HepG2 (cell line): ENCODE measurements around the gene FAAP100. TPM values are rescaled to one million over a fixed set of nuclear protein-coding genes. Genes with fewer than 3 reads are reported as not detected.
A peak's percentile ranks its signal among the peaks of the same experiment; 100 is the strongest.

Source experiments
- ATAC-seq: fragments of 200-7000 bp; cut with Tn5 transposase; 3 replicates; pipeline ENCODE4 v1.9.1; 2020; ENCODE audit warnings: mild to moderate bottlenecking, moderate library complexity
- BruUV-seq: library from RNA; stranded (reverse); fragments of 400-500 nt; replicated peaks from 2 replicates; lab custom pipeline; 2021; lab: Mats Ljungman, UMichigan
- CTCF ChIA-PET: fragments of 300-600 bp; formaldehyde crosslinking; extraction: SDS; loops from one replicate; lab custom pipeline; 2021; ENCODE audit warnings: low total read pairs, inconsistent platforms, low intra/inter-chr PET ratio; lab: Yijun Ruan, JAX
- POLR2A ChIA-PET: fragments of 350-600 bp; sonication (Branson Sonifier 250); formaldehyde crosslinking; loops from one replicate; lab custom pipeline; 2020; ENCODE audit warnings: antibody characterized with exemption, inconsistent platforms; lab: Yijun Ruan, JAX
- DNase-seq: peaks from one replicate; pipeline ENCODE4 v3.0.0-alpha.2; 2015; ENCODE audit warnings: low spot score
- FAIRE-seq: peaks from 3 replicates; lab custom pipeline; 2011; peaks lifted over from hg19 to GRCh38; lab: Jason Lieb, UNC
- H2AFZ ChIP-seq: one replicate; pipeline ENCODE4 v1.6.1; 2011; ENCODE audit warnings: low read length, inconsistent platforms
- H3K27ac ChIP-seq: fragments of 300-600 bp; 3 replicates; pipeline ENCODE4 v1.8.0; 2011; ENCODE audit warnings: mixed run types, mild to moderate bottlenecking, mixed read lengths, low read length, inconsistent platforms; ENCODE audit not compliant: insufficient read depth; ENCODE audit errors: extremely low read length
- H3K27me3 ChIP-seq, 2 experiments: fragments of 200-600 bp in 1 of 2; 2 replicates in 1 of 2; 3 replicates in 1 of 2; pipeline versions ENCODE4 v1.6.0 to v1.8.0; 2011; ENCODE audit warnings: low read length in 2 of 2, mild to moderate bottlenecking in 2 of 2, moderate library complexity in 2 of 2, inconsistent platforms in 1 of 2; ENCODE audit not compliant: insufficient read depth in 2 of 2, control insufficient read depth in 1 of 2
- H3K36me3 ChIP-seq, 2 experiments: fragments of 200-600 bp in 1 of 2; replicated peaks in 1 of 2; 2 replicates in 1 of 2; 3 replicates in 1 of 2; pipeline versions ENCODE4 v1.5.1 to v1.8.0; 2011; ENCODE audit warnings: low read length in 2 of 2, inconsistent platforms in 1 of 2; ENCODE audit not compliant: insufficient read depth in 2 of 2, control insufficient read depth in 1 of 2
- H3K4me1 ChIP-seq: 2 replicates; pipeline ENCODE4 v1.5.1; 2012; ENCODE audit warnings: low read length, inconsistent platforms; ENCODE audit not compliant: insufficient read depth
- H3K4me2 ChIP-seq: 2 replicates; pipeline ENCODE4 v1.6.0; 2011; ENCODE audit warnings: low read depth, low read length, inconsistent platforms
- H3K4me3 ChIP-seq, 3 experiments: fragments of 200-600 bp in 1 of 3; sonication (generic), shearing (Covaris generic) in 1 of 3; replicated peaks in 1 of 3; 2 replicates each; pipeline ENCODE4 v1.5.1; 2011 to 2016; ENCODE audit warnings: low read length in 3 of 3, inconsistent platforms in 2 of 3, low read depth in 2 of 3, mild to moderate bottlenecking in 2 of 3, control low read depth in 1 of 3, mixed read lengths in 1 of 3; ENCODE audit not compliant: insufficient read depth in 1 of 3
- H3K79me2 ChIP-seq: one replicate; pipeline ENCODE4 v1.6.1; 2011; ENCODE audit warnings: low read length, inconsistent platforms; ENCODE audit not compliant: insufficient read depth
- H3K9ac ChIP-seq: 2 replicates; pipeline ENCODE4 v1.6.0; 2011; ENCODE audit warnings: mild to moderate bottlenecking, low read depth, low read length, inconsistent platforms; ENCODE audit not compliant: insufficient read depth
- H3K9me3 ChIP-seq: 2 replicates; pipeline ENCODE4 v1.5.1; 2012; ENCODE audit warnings: mild to moderate bottlenecking, low read length
- H4K20me1 ChIP-seq: 2 replicates; pipeline ENCODE4 v1.6.0; 2011; ENCODE audit warnings: inconsistent platforms, mild to moderate bottlenecking, low read length, moderate library complexity; ENCODE audit not compliant: insufficient read depth
- ERF ChIP-seq: IDR thresholded peaks from 2 replicates; pipeline ENCODE4 v1.6.1; 2018; ENCODE audit warnings: missing biosample characterization, missing genetic modification reagents
- GABPA ChIP-seq, 2 experiments: IDR thresholded peaks; 2 replicates each; pipeline ENCODE4 v1.6.1; 2011 to 2016; ENCODE audit warnings: low read depth in 2 of 2, low read length in 1 of 2, missing biosample characterization in 1 of 2, missing genetic modification characterization in 1 of 2
- HNRNPK ChIP-seq: fragments of 200-400 bp; formaldehyde crosslinking; IDR thresholded peaks from 2 replicates; pipeline ENCODE4 v1.6.1; 2018; ENCODE audit warnings: low read length, low read depth, moderate library complexity, mild to moderate bottlenecking; ENCODE audit not compliant: poor library complexity, severe bottlenecking
- PHF20 ChIP-seq: sonication (generic); formaldehyde crosslinking; IDR thresholded peaks from 2 replicates; pipeline ENCODE4 v1.5.0; 2020; ENCODE audit warnings: mild to moderate bottlenecking, missing genetic modification reagents
- REL ChIP-seq: sonication (generic); formaldehyde crosslinking; conservative IDR thresholded peaks from 2 replicates; pipeline ENCODE4 v1.8.0; 2022; ENCODE audit warnings: mild to moderate bottlenecking, missing genetic modification reagents, moderate library complexity
- RELA ChIP-seq: sonication (generic); formaldehyde crosslinking; IDR thresholded peaks from 2 replicates; pipeline ENCODE4 v1.4.0; 2020; ENCODE audit warnings: missing genetic modification reagents
- ZFX ChIP-seq: sonication (generic); formaldehyde crosslinking; IDR thresholded peaks from 2 replicates; pipeline ENCODE4 v1.4.0; 2020; ENCODE audit warnings: mild to moderate bottlenecking, low read depth, missing genetic modification reagents, moderate library complexity
- ZNF121 ChIP-seq: sonication (generic); formaldehyde crosslinking; IDR thresholded peaks from 2 replicates; pipeline ENCODE4 v1.5.0; 2020; ENCODE audit warnings: mild to moderate bottlenecking, missing genetic modification reagents
- ZNF292 ChIP-seq: sonication (generic); formaldehyde crosslinking; IDR thresholded peaks from 2 replicates; pipeline ENCODE4 v1.8.1; 2022; ENCODE audit warnings: mild to moderate bottlenecking, low read depth, missing genetic modification reagents, borderline replicate concordance
- ZNF550 ChIP-seq: sonication (generic); formaldehyde crosslinking; IDR thresholded peaks from 2 replicates; pipeline ENCODE4 v1.4.0; 2020; ENCODE audit warnings: mild to moderate bottlenecking, missing genetic modification reagents, borderline replicate concordance
- ZSCAN9 ChIP-seq: IDR thresholded peaks from 2 replicates; pipeline ENCODE4 v1.6.1; 2016; ENCODE audit warnings: borderline replicate concordance
- WGBS: methylation state at CpG from one replicate; pipeline ENCODE4 v1.1.6; 2017; ENCODE audit warnings: low lambda C conversion rate; 5-methylcytosine and 5-hydroxymethylcytosine counted together
- in situ Hi-C: cut with HindIII; loops from 2 replicates; pipeline ENCODE4 v1.10.0; 2017; ENCODE audit warnings: low pct_unique_long_range_greater_than_20kb; ENCODE audit not compliant: extremely low pct_ligation_motif_present
- intact Hi-C: fragments of 100-400 bp; cut with micrococcal nuclease; formaldehyde crosslinking; loops from one replicate; pipeline ENCODE4 v1.10.0; 2022; ENCODE audit not compliant: unreplicated experiment
- polyA plus RNA-seq, 8 experiments: library from polyadenylated mRNA; depleted of rRNA in 3 of 8; stranded (reverse) in 7 of 8; unstranded in 1 of 8; fragments of >200 nt; fragmentation: Illumina TruSeq in 4 of 8; extraction: Trizol in 4 of 8; gene quantifications; 2 replicates each; pipeline versions ENCODE4 v1.2.1 to v1.2.3, GENCODE V29; 2011 to 2016; ENCODE audit warnings: low read depth in 4 of 8, missing spikeins in 1 of 8, mixed read lengths in 1 of 8; ENCODE audit not compliant: insufficient read depth in 1 of 8
- total RNA-seq, 5 experiments: library from RNA; depleted of rRNA; stranded (reverse); fragments of >200 nt; fragmentation: Illumina TruSeq; extraction: Trizol; gene quantifications; 2 replicates each; pipeline ENCODE4 v1.2.3, GENCODE V29; 2016; ENCODE audit warnings: low read depth in 1 of 5
- TF ChIP-seq, protein P1 (sequence below): sonication (generic); formaldehyde crosslinking; IDR thresholded peaks from 2 replicates; pipeline ENCODE4 v1.5.0; 2020; ENCODE audit warnings: mild to moderate bottlenecking, missing genetic modification reagents

The FAAP100 gene
- total and polyA plus RNA-seq, 2 of the 13 experiments (the other 11 are each of a cell fraction or from before 2014, with no cell fraction given): 7.6 to 20.8 TPM

DNA sequence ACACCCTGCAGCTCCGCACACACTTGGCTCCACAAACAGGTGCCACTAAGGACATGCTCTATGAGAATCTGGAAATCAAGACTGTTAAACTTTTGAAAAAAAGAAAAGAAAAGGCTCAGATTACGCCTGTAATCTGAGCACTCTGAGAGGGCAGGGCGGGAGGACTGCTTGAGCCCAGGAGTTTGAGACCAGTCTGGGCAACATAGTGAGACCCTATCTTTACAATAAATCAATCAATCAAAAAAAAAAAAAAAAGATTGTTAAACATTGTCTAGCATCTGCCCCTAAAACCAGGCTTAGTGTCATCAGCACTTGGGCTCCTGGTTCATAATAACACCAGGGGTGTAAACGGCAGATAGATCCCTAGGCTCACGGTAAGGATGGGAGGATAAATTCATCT is 37.5 kb upstream of the FAAP100 start:
- Histone ChIP-seq H3K36me3 (peaks cover 50 to 82% of the 10 kb centered on the region in 2 experiments), H3K9me3 (no peaks in the 10 kb centered on the region), H4K20me1 (no peaks in the 10 kb centered on the region), H2AFZ (no peak overlapping the region), H3K4me1 (peaks cover 4% of the 10 kb centered on the region), H3K27ac (no peak overlapping the region), H3K4me2 (no peak overlapping the region)
- POLR2A ChIA-PET: no interaction called here
- no peak for DNase-seq
- no TSS peak for BruUV-seq
- TF ChIP-seq ZSCAN9: no peak
- TF ChIP-seq HNRNPK: no peak
- no peak for TF ChIP-seq ZFX
- TF ChIP-seq PHF20: no peak
- TF ChIP-seq ZNF121 (CRISPR knock-in tag): 0 out of 2 replicates have a peak, but pooled peaks have one; percentile 25
- TF ChIP-seq, all 625 proteins: peak for 1
- FAIRE-seq (no peak), ATAC-seq (no peak)
- Histone ChIP-seq H3K27me3 (no peaks in the 10 kb centered on the region), H3K9ac (no peak overlapping the region), H3K4me3 (no peak overlapping the region), H3K79me2 (no peaks in the 10 kb centered on the region)
- WGBS: 96% methylated on average over 5 of the region's 5 CpGs
- CTCF ChIA-PET: no interaction called here
- intact Hi-C loops (no loop called here), in situ Hi-C loops (no loop called here)

DNA sequence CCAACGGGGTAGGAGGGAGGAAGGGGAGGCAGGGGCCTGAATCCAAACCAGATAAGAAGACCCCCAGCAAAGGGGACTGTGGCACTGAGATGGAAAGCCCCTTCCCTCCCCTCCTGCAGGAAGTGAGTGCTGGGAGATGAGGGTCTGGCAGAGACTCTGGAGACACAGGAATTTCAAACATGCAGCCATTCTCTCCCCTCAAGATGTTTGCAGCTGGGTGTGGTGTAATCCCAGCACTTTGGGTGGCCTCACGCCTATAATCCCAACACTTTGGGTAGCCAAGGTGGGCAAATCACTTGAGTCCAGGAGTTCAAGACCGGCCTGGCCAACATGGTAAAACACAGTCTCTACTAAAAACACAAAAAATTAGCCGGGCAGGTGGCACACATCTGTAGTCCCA is 33.9 kb upstream of the FAAP100 start:
- Histone ChIP-seq H4K20me1 (0 out of 2 replicates have a peak, but pooled peaks cover 5% of the 10 kb centered on the region), H3K79me2 (no peaks in the 10 kb centered on the region), H3K9ac (no peak overlapping the region), H3K4me3 (no peak overlapping the region), H3K4me1 (peaks cover 18% of the 10 kb centered on the region), H2AFZ (no peak overlapping the region), H3K9me3 (no peaks in the 10 kb centered on the region), H3K27me3 (no peaks in the 10 kb centered on the region), H3K36me3 (peaks cover 52 to 81% of the 10 kb centered on the region in 2 experiments), H3K27ac (no peak overlapping the region), H3K4me2 (no peak overlapping the region)
- no peak for FAIRE-seq
- intact Hi-C loops (no loop called here), in situ Hi-C loops (no loop called here)
- 96% methylated on average over 4 of the region's 4 CpGs for WGBS
- ChIA-PET POLR2A (interaction anchor here (0.7 kb wide), 1 partner anchor 10 kb away, joined by 3 read pairs; no protein-coding TSS in a partner anchor), CTCF (no interaction called here)
- ATAC-seq: no peak
- no TSS peak for BruUV-seq
- no peak for DNase-seq
- no peak for TF ChIP-seq ZNF550 (CRISPR knock-in tag)
- TF ChIP-seq, protein P1, sequence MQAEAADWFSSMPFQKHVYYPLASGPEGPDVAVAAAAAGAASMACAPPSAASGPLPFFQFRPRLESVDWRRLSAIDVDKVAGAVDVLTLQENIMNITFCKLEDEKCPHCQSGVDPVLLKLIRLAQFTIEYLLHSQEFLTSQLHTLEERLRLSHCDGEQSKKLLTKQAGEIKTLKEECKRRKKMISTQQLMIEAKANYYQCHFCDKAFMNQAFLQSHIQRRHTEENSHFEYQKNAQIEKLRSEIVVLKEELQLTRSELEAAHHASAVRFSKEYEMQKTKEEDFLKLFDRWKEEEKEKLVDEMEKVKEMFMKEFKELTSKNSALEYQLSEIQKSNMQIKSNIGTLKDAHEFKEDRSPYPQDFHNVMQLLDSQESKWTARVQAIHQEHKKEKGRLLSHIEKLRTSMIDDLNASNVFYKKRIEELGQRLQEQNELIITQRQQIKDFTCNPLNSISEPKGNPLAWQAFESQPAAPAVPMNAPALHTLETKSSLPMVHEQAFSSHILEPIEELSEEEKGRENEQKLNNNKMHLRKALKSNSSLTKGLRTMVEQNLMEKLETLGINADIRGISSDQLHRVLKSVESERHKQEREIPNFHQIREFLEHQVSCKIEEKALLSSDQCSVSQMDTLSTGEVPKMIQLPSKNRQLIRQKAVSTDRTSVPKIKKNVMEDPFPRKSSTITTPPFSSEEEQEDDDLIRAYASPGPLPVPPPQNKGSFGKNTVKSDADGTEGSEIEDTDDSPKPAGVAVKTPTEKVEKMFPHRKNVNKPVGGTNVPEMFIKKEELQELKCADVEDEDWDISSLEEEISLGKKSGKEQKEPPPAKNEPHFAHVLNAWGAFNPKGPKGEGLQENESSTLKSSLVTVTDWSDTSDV (CRISPR knock-in tag): no peak
- TF ChIP-seq REL: no peak
- no peak for TF ChIP-seq ZNF292 (CRISPR knock-in tag)
- TF ChIP-seq GABPA (IDR thresholded peaks at IDR 0.05; ENCODE audit: low read depth, low read length): no peak
- no peak for TF ChIP-seq GABPA (CRISPR knock-in tag; IDR thresholded peaks at IDR 0.05; ENCODE audit: low read depth)
- TF ChIP-seq RELA: no peak
- TF ChIP-seq ERF: no peak
